ENCODE data around the gene CD22. TPM values are rescaled to one million over a fixed set of nuclear protein-coding genes. Genes with fewer than 3 reads are reported as not detected.

The CD22 gene
- total and polyA plus RNA-seq, 2 of the 13 experiments (the other 11 are each of a cell fraction or from before 2014, with no cell fraction given): 0.71 to 1.7 TPM

GRCh38 chr19:35352177-35352447 lies 23.1 kb downstream of the CD22 start:
- H2AFZ ChIP-seq (ENCODE audit: low read length): no peak overlapping the region
- no peak overlapping the region for H3K4me3 ChIP-seq (replicated peaks in 1 of 3; ENCODE audit: insufficient read depth in 1 of 3, low read depth in 2 of 3, low read length in 3 of 3)
- H3K79me2 ChIP-seq (ENCODE audit: insufficient read depth, low read length): no peaks in the 10 kb centered on the region
- H3K9ac ChIP-seq (ENCODE audit: insufficient read depth, low read depth, low read length): no peak overlapping the region
- ATAC-seq (no peak), DNase-seq (ENCODE audit: low spot score) (no peak), FAIRE-seq (no peak)
- 0 out of 5 replicates have a peak, but pooled peaks cover 0 to 1% of the 10 kb centered on the region in 2 experiments for H3K27me3 ChIP-seq (ENCODE audit: control insufficient read depth in 1 of 2, insufficient read depth in 2 of 2, low read length in 2 of 2)
- TF ChIP-seq UBTF (CRISPR knock-in tag; IDR thresholded peaks at IDR 0.05) (no peak), RFX3 (CRISPR knock-in tag; IDR thresholded peaks at IDR 0.05) (no peak), ZNF598 (CRISPR knock-in tag; IDR thresholded peaks at IDR 0.05; ENCODE audit: borderline replicate concordance) (no peak), ZSCAN31 (CRISPR knock-in tag; IDR thresholded peaks at IDR 0.05; ENCODE audit: low read depth) (no peak), ZBTB42 (CRISPR knock-in tag; IDR thresholded peaks at IDR 0.05) (no peak), ZNF230 (CRISPR knock-in tag; IDR thresholded peaks at IDR 0.05) (no peak), SIX4 (CRISPR knock-in tag; IDR thresholded peaks at IDR 0.05) (no peak), XBP1 (CRISPR knock-in tag; IDR thresholded peaks at IDR 0.05) (no peak), MTA1 (CRISPR knock-in tag; IDR thresholded peaks at IDR 0.05; ENCODE audit: borderline replicate concordance) (no peak), MXD4 (CRISPR knock-in tag; IDR thresholded peaks at IDR 0.05) (no peak)
- TF ChIP-seq, protein P1, sequence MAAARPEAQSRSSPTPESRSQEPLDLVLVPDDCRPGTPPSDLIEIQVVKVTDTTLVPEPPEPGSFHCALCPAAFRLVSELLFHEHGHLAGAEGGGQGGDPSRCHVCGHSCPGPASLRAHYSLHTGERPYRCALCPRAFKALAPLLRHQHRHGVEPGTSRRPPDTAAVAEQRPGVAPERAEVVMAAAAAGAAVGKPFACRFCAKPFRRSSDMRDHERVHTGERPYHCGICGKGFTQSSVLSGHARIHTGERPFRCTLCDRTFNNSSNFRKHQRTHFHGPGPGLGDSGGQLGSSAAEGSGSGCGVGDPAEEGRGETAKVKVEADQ (CRISPR knock-in tag; IDR thresholded peaks at IDR 0.05; ENCODE audit: borderline replicate concordance): no peak
- TF ChIP-seq, protein P2, sequence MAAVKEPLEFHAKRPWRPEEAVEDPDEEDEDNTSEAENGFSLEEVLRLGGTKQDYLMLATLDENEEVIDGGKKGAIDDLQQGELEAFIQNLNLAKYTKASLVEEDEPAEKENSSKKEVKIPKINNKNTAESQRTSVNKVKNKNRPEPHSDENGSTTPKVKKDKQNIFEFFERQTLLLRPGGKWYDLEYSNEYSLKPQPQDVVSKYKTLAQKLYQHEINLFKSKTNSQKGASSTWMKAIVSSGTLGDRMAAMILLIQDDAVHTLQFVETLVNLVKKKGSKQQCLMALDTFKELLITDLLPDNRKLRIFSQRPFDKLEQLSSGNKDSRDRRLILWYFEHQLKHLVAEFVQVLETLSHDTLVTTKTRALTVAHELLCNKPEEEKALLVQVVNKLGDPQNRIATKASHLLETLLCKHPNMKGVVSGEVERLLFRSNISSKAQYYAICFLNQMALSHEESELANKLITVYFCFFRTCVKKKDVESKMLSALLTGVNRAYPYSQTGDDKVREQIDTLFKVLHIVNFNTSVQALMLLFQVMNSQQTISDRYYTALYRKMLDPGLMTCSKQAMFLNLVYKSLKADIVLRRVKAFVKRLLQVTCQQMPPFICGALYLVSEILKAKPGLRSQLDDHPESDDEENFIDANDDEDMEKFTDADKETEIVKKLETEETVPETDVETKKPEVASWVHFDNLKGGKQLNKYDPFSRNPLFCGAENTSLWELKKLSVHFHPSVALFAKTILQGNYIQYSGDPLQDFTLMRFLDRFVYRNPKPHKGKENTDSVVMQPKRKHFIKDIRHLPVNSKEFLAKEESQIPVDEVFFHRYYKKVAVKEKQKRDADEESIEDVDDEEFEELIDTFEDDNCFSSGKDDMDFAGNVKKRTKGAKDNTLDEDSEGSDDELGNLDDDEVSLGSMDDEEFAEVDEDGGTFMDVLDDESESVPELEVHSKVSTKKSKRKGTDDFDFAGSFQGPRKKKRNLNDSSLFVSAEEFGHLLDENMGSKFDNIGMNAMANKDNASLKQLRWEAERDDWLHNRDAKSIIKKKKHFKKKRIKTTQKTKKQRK (IDR thresholded peaks at IDR 0.05; ENCODE audit: low read length): no peak
- no peaks in the 10 kb centered on the region for H4K20me1 ChIP-seq (ENCODE audit: insufficient read depth, low read length)
- no peaks in the 10 kb centered on the region for H3K9me3 ChIP-seq (ENCODE audit: low read length)
- no TSS peak for BruUV-seq (replicated peaks)
- H3K27ac ChIP-seq (ENCODE audit: extremely low read length, insufficient read depth, low read length): no peak overlapping the region
- intact Hi-C loops (cut with micrococcal nuclease; ENCODE audit: unreplicated experiment) (loop anchor here (1.0 to 5.0 kb wide), 3 partner anchors 45 to 143 kb away; no protein-coding TSS in a partner anchor), in situ Hi-C loops (cut with HindIII; ENCODE audit: extremely low pct_ligation_motif_present, low pct_unique_long_range_greater_than_20kb) (loop anchor here (5.0 kb wide), 1 partner anchor 115 kb away; no protein-coding TSS in a partner anchor)
- peaks cover 61% of the 10 kb centered on the region for H3K4me1 ChIP-seq (ENCODE audit: insufficient read depth, low read length)
- ChIA-PET CTCF (ENCODE audit: low intra/inter-chr PET ratio, low total read pairs) (interaction anchor here (0.7 to 2.7 kb wide), 6 partner anchors 37 to 158 kb away, joined by 3 to 41 read pairs (median 7); partner anchors contain the start of gene USF2), POLR2A (interaction anchor here (1.1 kb wide), 1 partner anchor 86 kb away, joined by 3 read pairs; no protein-coding TSS in a partner anchor)
- WGBS (ENCODE audit: low lambda C conversion rate): 85% methylated on average over 17 of the region's 18 CpGs
- no peaks in the 10 kb centered on the region for H3K36me3 ChIP-seq (replicated peaks in 1 of 2; ENCODE audit: control insufficient read depth in 1 of 2, insufficient read depth in 2 of 2, low read length in 2 of 2)
- H3K4me2 ChIP-seq (ENCODE audit: low read depth, low read length): no peak overlapping the region

Measured in HepG2 (cell line).